GM12873 (cell line): ENCODE measurements around the gene KCTD1.

Source experiments
- CTCF ChIP-seq: IDR thresholded peaks from 2 replicates; pipeline ENCODE4 v1.5.1; 2012; ENCODE audit warnings: low read depth, mild to moderate bottlenecking, moderate library complexity, low read length, control low read depth; ENCODE audit not compliant: insufficient read depth; ENCODE audit errors: missing control alignments

KCTD1 gene

GRCh38 chr18:26556573-26556972 is 8.2 kb upstream of the KCTD1 start:
- no peak for TF ChIP-seq CTCF

GRCh38 chr18:26555804-26556553 is 7.6 kb upstream of the KCTD1 start:
- TF ChIP-seq CTCF = no peak

- TF ChIP-seq CTCF = no peak
Observed at GRCh38 chr18:26553943-26554342, 5.6 kb upstream of the KCTD1 start.

- no peak for TF ChIP-seq CTCF
Observed at GRCh38 chr18:26551695-26552081, 3.3 kb upstream of the KCTD1 start.

DNA sequence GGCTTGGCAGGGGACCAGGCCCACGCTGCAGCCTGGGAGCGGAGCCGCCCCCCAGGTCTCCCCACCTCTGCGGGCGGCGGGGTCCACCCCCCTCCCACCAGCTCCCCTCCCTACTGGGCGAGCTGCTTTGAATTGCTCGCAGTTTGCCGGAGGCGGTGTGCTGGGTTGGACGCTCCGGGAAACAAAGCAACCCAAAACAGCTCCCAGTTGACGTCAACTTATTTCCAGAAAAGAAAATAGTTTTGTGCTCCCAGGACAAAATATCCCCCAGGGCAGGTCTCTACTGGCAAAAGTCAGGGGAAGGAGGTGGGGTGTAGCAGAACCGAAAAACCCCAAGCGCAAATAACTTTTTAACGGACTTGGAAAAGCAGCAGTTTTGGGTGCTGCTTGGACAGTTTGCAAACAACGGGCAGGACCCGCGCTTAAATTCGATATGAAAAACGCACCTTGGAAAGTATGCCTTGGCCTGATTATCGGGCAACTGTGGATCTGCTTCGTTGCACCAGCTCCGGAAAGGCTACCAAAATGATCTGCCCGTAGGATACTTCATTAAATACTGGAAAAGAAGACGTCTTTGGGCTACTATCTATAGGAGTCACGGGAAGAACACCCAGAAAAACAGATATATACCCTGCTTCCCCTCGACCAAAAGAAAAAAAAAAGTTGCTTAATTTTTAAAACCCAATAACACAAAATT is 2.8 kb upstream of the KCTD1 start:
- TF ChIP-seq CTCF = no peak

GRCh38 chr18:26549263-26550094 is 1.1 kb upstream of the KCTD1 start:
- TF ChIP-seq CTCF = no peak
